Activated CD4-positive, alpha-beta memory T cell treated with anti-CD3 and anti-CD28 coated beads for 36 hours (primary cell): ENCODE results near the gene CA5A. TPM values are rescaled to one million over a fixed set of nuclear protein-coding genes. Genes with fewer than 3 reads are reported as not detected.

Experiments used
- CTCF ChIA-PET: fragments of 350-600 bp; sonication (Branson Sonifier 250); formaldehyde crosslinking; loops from one replicate; lab custom pipeline; 2021; ENCODE audit warnings: antibody characterized with exemption, inconsistent platforms; lab: Charles Lee
- POLR2A ChIA-PET: fragments of 350-600 bp; sonication (Branson Sonifier 250); formaldehyde crosslinking; loops from one replicate; lab custom pipeline; 2021; ENCODE audit warnings: antibody characterized with exemption; lab: Charles Lee
- DNase-seq: peaks from one replicate; pipeline ENCODE4 v3.0.0-alpha.2; 2020
- H3K27ac Mint-ChIP-seq: one replicate; pipeline ENCODE4 v1.8.0; 2021; ENCODE audit warnings: mixed read lengths
- H3K27me3 Mint-ChIP-seq: one replicate; pipeline ENCODE4 v1.8.0; 2021; ENCODE audit warnings: mixed read lengths
- H3K36me3 Mint-ChIP-seq: one replicate; pipeline ENCODE4 v1.8.0; 2021; ENCODE audit warnings: mixed read lengths
- H3K4me1 Mint-ChIP-seq: one replicate; pipeline ENCODE4 v1.8.0; 2021; ENCODE audit warnings: low read depth, mixed read lengths
- H3K4me3 Mint-ChIP-seq: one replicate; pipeline ENCODE4 v1.8.0; 2021; ENCODE audit warnings: mild to moderate bottlenecking, mixed read lengths
- H3K9me3 Mint-ChIP-seq: one replicate; pipeline ENCODE4 v1.8.0; 2021; ENCODE audit warnings: mixed read lengths
- intact Hi-C: fragments of 100-400 bp; cut with micrococcal nuclease; formaldehyde crosslinking; loops from one replicate; pipeline ENCODE4 v1.15.1; 2023
- total RNA-seq, 2 experiments: library from RNA; stranded (reverse); gene quantifications; one replicate each; pipeline ENCODE4 v1.2.3, GENCODE V29; 2021

Gene CA5A
- total RNA-seq, 2 experiments from 2014 or later: not detected

DNA sequence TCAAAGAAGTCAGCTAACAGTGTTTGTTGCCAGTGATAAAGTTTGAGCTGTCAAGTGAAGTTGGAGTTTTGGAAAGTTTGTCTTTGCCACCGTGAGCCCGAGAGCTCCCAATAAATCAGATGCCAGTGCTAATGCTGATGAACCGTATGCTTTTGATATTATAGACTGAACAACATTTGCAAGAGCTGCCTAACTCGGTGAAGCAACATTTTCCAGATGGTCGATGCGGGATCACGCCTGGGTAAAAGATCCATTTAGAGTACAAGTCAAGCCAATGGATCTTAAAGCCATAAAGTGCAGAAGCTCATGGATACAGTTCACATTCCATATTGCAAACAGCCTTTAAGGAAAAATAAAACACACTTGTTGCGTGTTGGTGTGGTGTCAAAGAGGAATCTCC, 24.5 kb upstream of the CA5A start:
- Mint-ChIP-seq H3K4me1 (peaks cover 84% of the 10 kb centered on the region), H3K4me3 (no peak overlapping the region), H3K9me3 (no peaks in the 10 kb centered on the region), H3K36me3 (peaks cover 7% of the 10 kb centered on the region), H3K27me3 (no peaks in the 10 kb centered on the region), H3K27ac (no peak overlapping the region)
- ChIA-PET POLR2A (interaction anchor here (1.1 kb wide), 1 partner anchor 10 kb away, joined by 3 read pairs; the partner anchor contains the start of gene BANP), CTCF (interaction anchor here (0.7 to 1.4 kb wide), 2 partner anchors 182 to 477 kb away, joined by 3 to 5 read pairs; no protein-coding TSS in a partner anchor)
- intact Hi-C loops: no loop called here
- no peak for DNase-seq

DNA sequence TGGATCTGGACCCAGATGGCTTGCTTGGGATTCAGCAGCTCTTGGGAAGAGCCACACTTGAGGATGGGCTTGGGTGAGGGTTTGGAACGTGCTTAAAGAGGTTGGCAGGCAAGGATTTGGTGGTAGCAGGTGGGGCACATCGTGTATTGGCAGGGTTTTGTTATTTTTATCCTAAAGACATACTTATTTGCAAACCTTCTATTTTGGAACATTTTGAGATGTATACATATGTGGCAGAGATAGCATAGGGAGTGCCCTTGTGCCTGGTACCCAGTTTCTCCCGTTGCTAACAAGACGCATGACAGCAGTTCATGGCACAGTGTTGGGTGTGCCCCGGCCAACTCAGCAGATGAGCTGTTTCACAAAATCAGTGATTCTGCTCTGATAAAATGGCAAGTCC, 24.0 kb upstream of the CA5A start:
- DNase-seq: no peak
- ChIA-PET POLR2A (interaction anchor here (1.1 kb wide), 1 partner anchor 9 kb away, joined by 3 read pairs; the partner anchor contains the start of gene BANP), CTCF (interaction anchor here (1.4 kb wide), 1 partner anchor 181 kb away, joined by 5 read pairs; no protein-coding TSS in a partner anchor)
- Mint-ChIP-seq H3K4me1 (peaks cover 86% of the 10 kb centered on the region), H3K36me3 (peaks cover 10% of the 10 kb centered on the region), H3K27me3 (no peaks in the 10 kb centered on the region), H3K9me3 (no peaks in the 10 kb centered on the region), H3K4me3 (no peak overlapping the region), H3K27ac (no peak overlapping the region)
- intact Hi-C loops: no loop called here

DNA sequence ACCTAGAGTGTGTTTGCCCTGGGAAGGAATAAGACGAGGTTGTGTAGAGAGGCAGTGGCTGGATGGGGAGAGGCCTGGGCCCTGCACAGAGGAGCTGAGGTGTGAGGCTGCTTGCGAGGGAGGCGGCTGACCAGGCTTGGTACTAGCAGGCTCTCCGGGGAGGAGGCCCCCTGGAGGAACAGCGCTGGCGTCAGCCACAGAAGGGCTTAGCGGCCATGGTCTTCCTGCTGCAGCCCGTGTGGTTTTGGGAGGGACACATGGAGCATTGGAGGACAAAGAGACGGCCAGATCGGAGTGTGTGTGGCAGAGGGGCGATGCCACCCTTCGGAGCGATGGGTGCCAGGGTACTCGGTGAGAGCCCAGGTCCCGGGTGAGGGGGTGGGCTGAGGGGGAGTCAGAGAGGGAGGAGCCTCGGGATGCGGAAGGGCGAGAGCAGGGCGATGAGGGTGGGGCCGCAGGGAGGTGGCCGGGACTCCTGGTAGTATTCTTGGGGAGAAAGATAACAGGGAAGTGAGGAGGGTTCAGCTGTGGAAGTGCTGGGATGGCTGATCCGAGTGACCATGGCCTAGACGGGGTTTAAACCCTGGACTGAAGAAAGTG, 23.2 kb upstream of the CA5A start:
- H3K4me3 Mint-ChIP-seq: peak overlapping the region; percentile 14
- no peaks in the 10 kb centered on the region for H3K9me3 Mint-ChIP-seq
- CTCF ChIA-PET: no interaction called here
- H3K4me1 Mint-ChIP-seq: peaks cover 84% of the 10 kb centered on the region
- POLR2A ChIA-PET: no interaction called here
- no peak for DNase-seq
- H3K27ac Mint-ChIP-seq: no peak overlapping the region
- H3K36me3 Mint-ChIP-seq: peaks cover 10% of the 10 kb centered on the region
- H3K27me3 Mint-ChIP-seq: no peaks in the 10 kb centered on the region
- intact Hi-C loops: loop anchor here (10.0 kb wide), 1 partner anchor 45 kb away; no protein-coding TSS in a partner anchor

DNA sequence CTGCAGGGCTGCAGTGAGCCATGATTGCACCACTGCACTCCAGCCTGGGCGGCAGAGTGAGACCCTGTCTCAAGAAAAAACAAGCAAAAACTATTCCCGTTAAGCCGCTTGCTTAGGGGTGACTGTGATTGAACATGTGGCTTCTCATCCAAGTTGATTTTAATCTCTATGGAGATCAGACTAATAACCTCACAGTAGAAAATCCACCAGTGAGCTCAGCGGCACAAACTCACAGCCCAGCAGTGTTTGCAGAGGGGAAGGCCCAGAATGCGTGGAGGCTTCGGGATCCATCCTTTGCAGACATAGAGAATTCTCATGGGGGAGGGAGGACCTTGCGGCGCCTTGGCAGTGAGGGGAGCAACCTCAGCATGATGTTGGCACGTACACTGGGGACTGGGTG, 22.3 kb upstream of the CA5A start:
- DNase-seq: no peak
- ChIA-PET POLR2A (no interaction called here), CTCF (no interaction called here)
- Mint-ChIP-seq H3K27me3 (no peaks in the 10 kb centered on the region), H3K27ac (no peak overlapping the region), H3K4me1 (peaks cover 84% of the 10 kb centered on the region), H3K36me3 (peaks cover 10% of the 10 kb centered on the region), H3K9me3 (no peaks in the 10 kb centered on the region), H3K4me3 (no peak overlapping the region)
- intact Hi-C loops: loop anchor here (10.0 kb wide), 1 partner anchor 46 kb away; no protein-coding TSS in a partner anchor

- H3K27me3 Mint-ChIP-seq: no peaks in the 10 kb centered on the region
- DNase-seq: no peak
- no peaks in the 10 kb centered on the region for H3K9me3 Mint-ChIP-seq
- H3K36me3 Mint-ChIP-seq: peaks cover 14% of the 10 kb centered on the region
- peak overlapping the region; percentile 99 for H3K27ac Mint-ChIP-seq
- ChIA-PET CTCF (interaction anchor here (0.6 to 2.3 kb wide), 5 partner anchors 44 to 481 kb away, joined by 3 to 8 read pairs (median 3); no protein-coding TSS in a partner anchor), POLR2A (interaction anchor here (1.2 kb wide), 1 partner anchor 83 kb away, joined by 3 read pairs; no protein-coding TSS in a partner anchor)
- peaks cover 84% of the 10 kb centered on the region for H3K4me1 Mint-ChIP-seq
- peak overlapping the region; percentile 77 for H3K4me3 Mint-ChIP-seq
- intact Hi-C loops: loop anchor here (2.0 to 10.0 kb wide), 2 partner anchors 47 to 61 kb away; no protein-coding TSS in a partner anchor
Measured at GRCh38 chr16:87957296-87958094, 21.2 kb upstream of the CA5A start.

GRCh38 chr16:87956365-87957231, 20.3 kb upstream of the CA5A start:
- ChIA-PET POLR2A (interaction anchor here (1.0 to 1.2 kb wide), 2 partner anchors 10 to 82 kb away, joined by 3 to 6 read pairs; no protein-coding TSS in a partner anchor), CTCF (interaction anchor here (0.6 to 2.3 kb wide), 6 partner anchors 45 to 481 kb away, joined by 3 to 8 read pairs (median 4); no protein-coding TSS in a partner anchor)
- Mint-ChIP-seq H3K4me1 (peaks cover 86% of the 10 kb centered on the region), H3K36me3 (peaks cover 20% of the 10 kb centered on the region), H3K27me3 (no peaks in the 10 kb centered on the region), H3K27ac (peak overlapping the region; percentile 99), H3K4me3 (peak overlapping the region; percentile 77), H3K9me3 (no peaks in the 10 kb centered on the region)
- intact Hi-C loops: loop anchor here (2.0 to 10.0 kb wide), 2 partner anchors 48 to 60 kb away; no protein-coding TSS in a partner anchor
- DNase-seq: peak; percentile 90

- Mint-ChIP-seq H3K4me1 (peaks cover 83% of the 10 kb centered on the region), H3K27me3 (no peaks in the 10 kb centered on the region), H3K9me3 (no peaks in the 10 kb centered on the region), H3K4me3 (peak overlapping the region; percentile 77), H3K27ac (peak overlapping the region; percentile 99), H3K36me3 (peaks cover 20% of the 10 kb centered on the region)
- intact Hi-C loops: loop anchor here (2.0 to 10.0 kb wide), 2 partner anchors 49 to 59 kb away; no protein-coding TSS in a partner anchor
- CTCF ChIA-PET: interaction anchor here (1.8 to 2.3 kb wide), 2 partner anchors 84 to 482 kb away, joined by 6 to 8 read pairs; no protein-coding TSS in a partner anchor
- POLR2A ChIA-PET: interaction anchor here (1.0 to 1.2 kb wide), 2 partner anchors 11 to 81 kb away, joined by 3 to 6 read pairs; no protein-coding TSS in a partner anchor
- DNase-seq: no peak
Measured at GRCh38 chr16:87956098-87956364, 19.7 kb upstream of the CA5A start.

- intact Hi-C loops: loop anchor here (2.0 to 10.0 kb wide), 2 partner anchors 49 to 59 kb away; no protein-coding TSS in a partner anchor
- peak; percentile 59 for DNase-seq
- peak overlapping the region; percentile 77 for H3K4me3 Mint-ChIP-seq
- ChIA-PET CTCF (interaction anchor here (0.7 to 2.3 kb wide), 3 partner anchors 12 to 483 kb away, joined by 3 to 8 read pairs (median 6); no protein-coding TSS in a partner anchor), POLR2A (interaction anchor here (1.0 kb wide), 1 partner anchor 11 kb away, joined by 6 read pairs; no protein-coding TSS in a partner anchor)
- H3K36me3 Mint-ChIP-seq: peaks cover 20% of the 10 kb centered on the region
- no peaks in the 10 kb centered on the region for H3K27me3 Mint-ChIP-seq
- H3K27ac Mint-ChIP-seq: peak overlapping the region; percentile 99
- peaks cover 79% of the 10 kb centered on the region for H3K4me1 Mint-ChIP-seq
- H3K9me3 Mint-ChIP-seq: no peaks in the 10 kb centered on the region
Measured at GRCh38 chr16:87955302-87956097, 19.2 kb upstream of the CA5A start.

GRCh38 chr16:87954826-87955225, 18.5 kb upstream of the CA5A start:
- CTCF ChIA-PET: interaction anchor here (0.7 to 1.8 kb wide), 2 partner anchors 13 to 83 kb away, joined by 3 to 6 read pairs; no protein-coding TSS in a partner anchor
- Mint-ChIP-seq H3K27ac (peak overlapping the region; percentile 99), H3K4me3 (no peak overlapping the region), H3K9me3 (no peaks in the 10 kb centered on the region), H3K4me1 (peaks cover 74% of the 10 kb centered on the region), H3K27me3 (no peaks in the 10 kb centered on the region), H3K36me3 (peaks cover 20% of the 10 kb centered on the region)
- DNase-seq: no peak
- POLR2A ChIA-PET: no interaction called here
- intact Hi-C loops: loop anchor here (5.0 to 10.0 kb wide), 3 partner anchors 50 to 502 kb away; partner anchors contain the start of gene ZCCHC14

DNA sequence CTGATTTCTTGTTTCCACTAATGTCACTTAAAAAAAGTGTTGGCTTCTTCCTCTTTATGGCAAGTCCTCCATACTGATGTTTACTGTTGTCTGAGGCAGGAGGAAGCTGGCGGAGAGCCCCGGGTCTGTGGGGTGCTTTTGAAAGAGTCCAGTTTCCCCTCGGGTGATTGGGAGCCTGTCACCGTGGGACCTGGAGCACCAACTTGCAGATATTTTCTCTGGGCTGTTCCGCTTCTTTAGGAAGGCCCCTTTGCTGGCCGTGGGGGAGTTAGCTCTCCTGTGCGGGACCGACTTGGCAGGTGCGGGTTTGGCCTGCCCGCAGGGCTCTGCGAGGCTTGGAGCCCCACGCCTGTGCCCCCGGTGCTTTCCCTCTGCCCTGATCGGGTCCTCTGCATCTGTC, 18.0 kb upstream of the CA5A start:
- Mint-ChIP-seq H3K4me1 (peaks cover 72% of the 10 kb centered on the region), H3K9me3 (no peaks in the 10 kb centered on the region), H3K27me3 (no peaks in the 10 kb centered on the region), H3K27ac (peak overlapping the region; percentile 99), H3K36me3 (peaks cover 20% of the 10 kb centered on the region), H3K4me3 (no peak overlapping the region)
- POLR2A ChIA-PET: no interaction called here
- CTCF ChIA-PET: no interaction called here
- DNase-seq: no peak
- intact Hi-C loops: loop anchor here (5.0 to 10.0 kb wide), 3 partner anchors 50 to 503 kb away; partner anchors contain the start of gene ZCCHC14
